DND-41 (cell line): ENCODE data around the gene DNAH11.
"Not testable (repeated sequence)": the region's sequence is repeated elsewhere in the genome, so short reads cannot be mapped to it uniquely, and the experiment has no call there.

Source experiments
- ATAC-seq: fragments of 200-7000 bp; cut with Tn5 transposase; 3 replicates; pipeline ENCODE4 v1.9.1; 2021; ENCODE audit warnings: low read depth; ENCODE audit not compliant: insufficient read depth
- DNase-seq: peaks from one replicate; pipeline ENCODE4 v3.0.0-alpha.2; 2020
- H2AFZ ChIP-seq: 2 replicates; pipeline ENCODE4 v1.6.0; 2012; ENCODE audit warnings: low read depth, low read length
- H3K27ac ChIP-seq: 2 replicates; pipeline ENCODE4 v1.5.1; 2012; ENCODE audit warnings: low read length, inconsistent platforms
- H3K27me3 ChIP-seq: fragments of 200-600 bp; sonication (generic); 2 replicates; pipeline ENCODE4 v1.6.0; 2012; ENCODE audit warnings: low read length, mild to moderate bottlenecking, inconsistent platforms; ENCODE audit not compliant: insufficient read depth, poor library complexity
- H3K36me3 ChIP-seq: 2 replicates; pipeline ENCODE4 v1.5.1; 2012; ENCODE audit warnings: low read length, inconsistent platforms; ENCODE audit not compliant: insufficient read depth
- H3K4me1 ChIP-seq: 2 replicates; pipeline ENCODE4 v1.5.1; 2012; ENCODE audit warnings: mild to moderate bottlenecking, low read length; ENCODE audit not compliant: insufficient read depth
- H3K4me2 ChIP-seq: 2 replicates; pipeline ENCODE4 v1.6.0; 2012; ENCODE audit warnings: mild to moderate bottlenecking, moderate library complexity, low read length, inconsistent platforms; ENCODE audit not compliant: insufficient read depth
- H3K4me3 ChIP-seq, 2 experiments: fragments of 200-600 bp in 1 of 2; shearing (Covaris generic) in 1 of 2; 2 replicates each; pipeline ENCODE4 v1.5.1; 2012 to 2016; ENCODE audit warnings: inconsistent platforms in 2 of 2, low read length in 2 of 2, mild to moderate bottlenecking in 2 of 2, low read depth in 1 of 2, moderate library complexity in 1 of 2
- H3K79me2 ChIP-seq: 2 replicates; pipeline ENCODE4 v1.6.0; 2012; ENCODE audit warnings: low read length, inconsistent platforms; ENCODE audit not compliant: insufficient read depth
- H3K9ac ChIP-seq: 2 replicates; pipeline ENCODE4 v1.6.0; 2012; ENCODE audit warnings: low read depth, mild to moderate bottlenecking, inconsistent platforms, low read length, moderate library complexity
- H3K9me3 ChIP-seq: 2 replicates; pipeline ENCODE4 v1.5.1; 2012; ENCODE audit warnings: low read length, moderate library complexity, mild to moderate bottlenecking, inconsistent platforms; ENCODE audit not compliant: insufficient read depth, severe bottlenecking
- H4K20me1 ChIP-seq: 2 replicates; pipeline ENCODE4 v1.6.0; 2012; ENCODE audit warnings: low read length; ENCODE audit not compliant: insufficient read depth
- EZH2 ChIP-seq: IDR thresholded peaks from 3 replicates; pipeline ENCODE4 v1.6.1; 2012; ENCODE audit warnings: borderline replicate concordance, low read depth, mild to moderate bottlenecking, moderate library complexity, low read length, inconsistent platforms; ENCODE audit not compliant: severe bottlenecking
- TF ChIP-seq, protein P1 (sequence below): IDR thresholded peaks from 2 replicates; pipeline ENCODE4 v1.5.1; 2012; ENCODE audit warnings: borderline replicate concordance, low read length, moderate library complexity, mild to moderate bottlenecking; ENCODE audit not compliant: poor library complexity, severe bottlenecking; ENCODE audit errors: extremely low read depth

DNAH11 gene

DNA sequence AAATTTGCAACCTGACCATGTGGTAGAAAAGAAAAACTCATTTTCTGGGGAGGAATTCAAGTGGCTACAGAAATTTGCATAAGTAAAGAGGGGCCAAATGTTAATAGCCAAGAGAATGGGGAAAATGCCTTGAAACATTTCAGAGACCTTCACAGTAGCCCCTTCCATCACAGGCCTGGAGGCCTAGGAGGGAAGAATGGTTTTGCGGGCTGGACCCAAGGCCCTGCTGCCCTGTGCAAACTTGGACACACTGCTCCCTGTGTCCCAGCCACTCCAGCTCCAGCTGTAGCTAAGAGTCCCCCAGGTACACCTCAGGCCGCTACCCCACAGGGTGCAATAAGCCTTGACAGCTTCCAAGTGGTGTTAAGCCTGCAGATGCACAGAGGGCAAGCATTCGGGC is 16.4 kb upstream of the DNAH11 start:
- no peaks in the 10 kb centered on the region for H4K20me1 ChIP-seq
- TF ChIP-seq, protein P1, sequence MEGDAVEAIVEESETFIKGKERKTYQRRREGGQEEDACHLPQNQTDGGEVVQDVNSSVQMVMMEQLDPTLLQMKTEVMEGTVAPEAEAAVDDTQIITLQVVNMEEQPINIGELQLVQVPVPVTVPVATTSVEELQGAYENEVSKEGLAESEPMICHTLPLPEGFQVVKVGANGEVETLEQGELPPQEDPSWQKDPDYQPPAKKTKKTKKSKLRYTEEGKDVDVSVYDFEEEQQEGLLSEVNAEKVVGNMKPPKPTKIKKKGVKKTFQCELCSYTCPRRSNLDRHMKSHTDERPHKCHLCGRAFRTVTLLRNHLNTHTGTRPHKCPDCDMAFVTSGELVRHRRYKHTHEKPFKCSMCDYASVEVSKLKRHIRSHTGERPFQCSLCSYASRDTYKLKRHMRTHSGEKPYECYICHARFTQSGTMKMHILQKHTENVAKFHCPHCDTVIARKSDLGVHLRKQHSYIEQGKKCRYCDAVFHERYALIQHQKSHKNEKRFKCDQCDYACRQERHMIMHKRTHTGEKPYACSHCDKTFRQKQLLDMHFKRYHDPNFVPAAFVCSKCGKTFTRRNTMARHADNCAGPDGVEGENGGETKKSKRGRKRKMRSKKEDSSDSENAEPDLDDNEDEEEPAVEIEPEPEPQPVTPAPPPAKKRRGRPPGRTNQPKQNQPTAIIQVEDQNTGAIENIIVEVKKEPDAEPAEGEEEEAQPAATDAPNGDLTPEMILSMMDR, result no peak
- TF ChIP-seq EZH2, result no peak

DNA sequence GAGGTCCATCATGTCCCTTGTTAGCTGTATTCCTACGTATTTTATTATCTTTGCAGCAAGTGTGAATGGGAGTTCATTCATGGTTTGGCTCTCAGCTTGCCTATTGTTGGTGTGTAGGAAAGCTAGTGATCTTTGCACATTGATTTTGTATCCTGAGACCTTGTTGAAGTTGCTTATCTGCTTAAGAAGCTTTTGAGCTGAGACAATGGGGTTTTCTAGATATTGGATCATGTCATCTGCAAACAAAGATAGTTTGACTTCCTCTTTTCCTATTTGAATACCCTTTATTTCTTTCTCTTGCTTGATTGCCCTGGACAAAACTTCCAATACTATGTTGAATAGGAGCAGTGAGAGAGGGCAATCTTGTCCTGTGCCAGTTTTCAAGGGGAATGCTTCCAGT is 10.4 kb upstream of the DNAH11 start:
- H3K4me1 ChIP-seq, H3K27ac ChIP-seq, H3K79me2 ChIP-seq, H3K4me3 ChIP-seq, H4K20me1 ChIP-seq, H2AFZ ChIP-seq, H3K9me3 ChIP-seq, H3K9ac ChIP-seq, ATAC-seq, DNase-seq, H3K4me2 ChIP-seq, H3K27me3 ChIP-seq, H3K36me3 ChIP-seq: not testable (repeated sequence)

More for the DNA sequence above, 16.4 kb upstream of the DNAH11 start:
- Histone ChIP-seq H3K27ac (no peak overlapping the region), H3K9me3 (no peaks in the 10 kb centered on the region), H3K27me3 (no peaks in the 10 kb centered on the region), H3K9ac (no peak overlapping the region), H3K36me3 (no peaks in the 10 kb centered on the region), H3K4me3 (no peak overlapping the region), H3K79me2 (no peaks in the 10 kb centered on the region), H3K4me2 (no peak overlapping the region), H3K4me1 (no peaks in the 10 kb centered on the region), H2AFZ (no peak overlapping the region)
- DNase-seq (no peak), ATAC-seq (no peak)

DNA sequence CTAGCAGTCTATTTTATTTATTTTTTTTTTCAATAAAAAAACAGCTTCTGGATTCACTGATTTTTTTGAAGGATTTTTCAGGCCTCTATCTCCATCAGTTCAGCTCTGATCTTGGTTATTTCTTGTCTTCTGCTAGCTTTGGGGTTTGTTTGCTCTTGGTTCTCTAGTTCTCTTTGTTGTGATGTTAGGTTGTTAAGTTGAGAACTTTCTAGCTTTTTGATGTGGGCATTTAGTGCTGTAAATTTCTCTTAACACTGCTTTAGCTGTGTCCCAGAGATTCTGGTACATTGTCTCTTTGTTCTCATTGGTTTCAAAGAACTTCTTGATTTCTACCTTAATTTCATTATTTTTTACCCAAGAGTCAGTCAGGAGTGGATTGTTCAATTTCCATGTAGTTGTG is 9.2 kb upstream of the DNAH11 start:
- not testable (repeated sequence) for H3K4me1 ChIP-seq, H4K20me1 ChIP-seq, H3K27ac ChIP-seq, H3K27me3 ChIP-seq, H3K9me3 ChIP-seq, DNase-seq, H3K36me3 ChIP-seq, H3K9ac ChIP-seq, ATAC-seq, H3K4me3 ChIP-seq, H2AFZ ChIP-seq, H3K4me2 ChIP-seq, H3K79me2 ChIP-seq

DNA sequence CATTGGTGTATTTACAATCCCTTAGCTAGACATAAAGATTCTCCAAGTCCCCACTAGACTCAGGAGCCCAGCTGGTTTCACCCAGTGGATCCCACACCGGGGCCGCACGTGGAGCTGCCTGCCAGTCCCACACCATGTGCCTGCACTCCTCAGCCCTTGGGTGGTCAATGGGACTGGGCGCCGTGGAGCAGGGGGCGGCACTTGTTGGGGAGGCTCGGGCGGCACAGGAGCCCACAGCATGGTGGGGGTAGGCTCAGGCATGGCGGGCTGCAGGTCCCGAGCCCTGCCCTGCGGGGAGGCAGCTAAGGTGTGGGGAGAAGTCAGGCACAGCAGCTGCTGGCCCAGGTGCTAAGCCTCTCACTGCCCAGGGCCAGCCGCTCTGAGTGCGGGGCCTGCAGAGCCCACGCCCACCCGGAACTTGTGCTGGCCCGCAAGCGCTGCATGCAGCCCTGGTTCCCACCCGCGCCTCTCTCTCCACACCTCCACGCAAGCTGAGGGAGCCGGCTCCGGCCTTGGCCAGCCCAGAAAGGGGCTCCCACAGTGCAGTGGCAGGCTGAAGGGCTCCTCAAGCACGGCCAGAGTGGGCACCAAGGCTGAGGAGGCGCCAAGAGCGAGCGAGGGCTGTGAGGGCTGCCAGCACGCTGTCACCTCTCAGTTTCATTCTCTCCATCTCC is 6.3 kb upstream of the DNAH11 start:
- not testable (repeated sequence) for H3K9ac ChIP-seq, H3K36me3 ChIP-seq, H3K4me3 ChIP-seq, H2AFZ ChIP-seq, H3K27me3 ChIP-seq, H3K4me1 ChIP-seq, H3K27ac ChIP-seq, DNase-seq, ATAC-seq, H3K9me3 ChIP-seq, H3K4me2 ChIP-seq, H4K20me1 ChIP-seq, H3K79me2 ChIP-seq

DNA sequence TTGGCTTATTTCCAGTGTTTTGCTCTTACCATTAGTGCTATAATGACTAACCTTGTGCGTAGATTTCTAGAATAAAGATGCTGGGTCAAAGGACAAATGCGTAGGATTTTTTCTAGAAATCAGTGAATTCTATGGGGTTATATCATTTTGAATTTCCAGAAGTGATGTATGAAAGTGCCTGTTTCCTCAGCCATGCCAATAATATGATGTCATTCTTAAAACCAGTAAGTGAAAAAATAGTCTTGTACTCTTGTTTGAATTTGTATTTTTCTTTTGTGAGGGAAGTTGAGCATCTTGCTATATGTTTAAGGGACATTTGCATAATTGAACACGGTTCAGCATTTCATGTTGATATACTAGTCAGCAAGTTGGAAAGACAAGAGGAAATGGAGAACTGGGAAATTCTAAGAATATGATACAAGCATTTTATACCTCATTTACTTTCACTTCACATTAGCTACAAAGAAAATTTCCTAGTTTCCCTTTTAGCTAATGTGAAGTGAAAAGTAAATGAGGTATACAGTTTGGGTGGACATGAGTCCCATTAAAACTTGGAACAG is 3.8 kb upstream of the DNAH11 start:
- ATAC-seq, result no peak
- no peak overlapping the region for H3K9ac ChIP-seq

More for the DNA sequence above, 3.8 kb upstream of the DNAH11 start:
- no peak for DNase-seq
- H3K4me2 ChIP-seq, result no peak overlapping the region
- no peaks in the 10 kb centered on the region for H4K20me1 ChIP-seq
- H2AFZ ChIP-seq, result no peak overlapping the region
- no peaks in the 10 kb centered on the region for H3K4me1 ChIP-seq
- H3K9me3 ChIP-seq, result no peaks in the 10 kb centered on the region
- peaks cover 6% of the 10 kb centered on the region for H3K27me3 ChIP-seq
- H3K27ac ChIP-seq, result no peak overlapping the region
- no peaks in the 10 kb centered on the region for H3K79me2 ChIP-seq
- H3K36me3 ChIP-seq, result no peaks in the 10 kb centered on the region
- H3K4me3 ChIP-seq, result no peak overlapping the region
- no peak for TF ChIP-seq EZH2
- TF ChIP-seq, protein P1, result no peak
